Aorta (tissue), 5 donors: ENCODE data around the gene CCL2. TPM values are rescaled to one million over a fixed set of nuclear protein-coding genes. Genes with fewer than 3 reads are reported as not detected.
A peak's percentile ranks its signal among the peaks of the same experiment; 100 is the strongest.

Source experiments
- ATAC-seq: fragments of 200-7000 bp; cut with Tn5 transposase; one replicate; pipeline ENCODE4 v1.9.1; 2022; ENCODE audit warnings: moderate library complexity; ENCODE audit not compliant: low FRiP score
- DNase-seq, 2 donors: peaks; one replicate each; pipeline ENCODE4 v3.0.0-alpha.2; 2020
- H3K27ac ChIP-seq, 2 donors: one replicate each; pipeline ENCODE4 v1.5.1; 2013; ENCODE audit warnings: low read length in 2 of 2, mild to moderate bottlenecking in 2 of 2, moderate library complexity in 2 of 2, control low read depth in 1 of 2, inconsistent platforms in 1 of 2, low read depth in 1 of 2
- H3K27me3 ChIP-seq, 2 donors: one replicate each; pipeline ENCODE4 v1.6.1; 2013; ENCODE audit warnings: control low read depth in 1 of 2, low read length in 1 of 2, mild to moderate bottlenecking in 1 of 2, moderate library complexity in 1 of 2; ENCODE audit not compliant: insufficient read depth in 2 of 2, control insufficient read depth in 1 of 2
- H3K36me3 ChIP-seq, 2 donors: one replicate each; pipeline ENCODE4 v1.6.1; 2013; ENCODE audit warnings: control low read depth in 1 of 2, low read length in 1 of 2, mild to moderate bottlenecking in 1 of 2; ENCODE audit not compliant: insufficient read depth in 2 of 2, control insufficient read depth in 1 of 2
- H3K4me1 ChIP-seq, 2 donors: one replicate each; pipeline ENCODE4 v1.6.1; 2013; ENCODE audit warnings: low read length in 2 of 2, control low read depth in 1 of 2, mild to moderate bottlenecking in 1 of 2, moderate library complexity in 1 of 2; ENCODE audit not compliant: insufficient read depth in 2 of 2, control insufficient read depth in 1 of 2
- H3K4me3 ChIP-seq, 2 donors: one replicate each; pipeline ENCODE4 v1.5.1; 2013; ENCODE audit warnings: low read length in 2 of 2, control low read depth in 1 of 2, mild to moderate bottlenecking in 1 of 2
- H3K9me3 ChIP-seq: one replicate; pipeline ENCODE4 v1.6.1; 2013; ENCODE audit warnings: mild to moderate bottlenecking, low read length; ENCODE audit not compliant: control insufficient read depth
- WGBS, 2 donors: extraction: QIAGEN DNeasy Blood & Tissue Kit; methylation state at CpG; one replicate each; pipeline ENCODE4 v1.1.7; 2013; 5-methylcytosine and 5-hydroxymethylcytosine counted together
- intact Hi-C, 2 donors: fragments of 100-400 bp; cut with DNase I; formaldehyde crosslinking; loops; one replicate each; pipeline versions ENCODE4 v1.14.2 to v1.15.0; 2022
- polyA plus RNA-seq, 2 donors: library from polyadenylated mRNA; stranded (reverse); fragments of 200-250 nt; gene quantifications; one replicate each; pipeline ENCODE4 v1.2.3, GENCODE V29; 2013
- total RNA-seq, 2 donors: library from RNA; stranded (reverse); fragmentation: NEBNext Ultra II Directional; extraction: Animal tissue kit (Norgen Biotek cat#: 25700); gene quantifications; one replicate each; pipeline ENCODE4 v1.2.1, GENCODE V29; 2021
- donor health status: healthy with polysubstance abuse.
- donor health status: Bipolar disorder and iron deficiency.
- donor health status: DM: no; HTN: no; CAD: no.
- donor health status: DM: no; HTN: no; CAD: no.
- donor health status: DM: yes; HTN: yes; CAD: no.

Gene CCL2
- total and polyA plus RNA-seq, 4 donors = 114 to 553 (median 218) TPM

DNA sequence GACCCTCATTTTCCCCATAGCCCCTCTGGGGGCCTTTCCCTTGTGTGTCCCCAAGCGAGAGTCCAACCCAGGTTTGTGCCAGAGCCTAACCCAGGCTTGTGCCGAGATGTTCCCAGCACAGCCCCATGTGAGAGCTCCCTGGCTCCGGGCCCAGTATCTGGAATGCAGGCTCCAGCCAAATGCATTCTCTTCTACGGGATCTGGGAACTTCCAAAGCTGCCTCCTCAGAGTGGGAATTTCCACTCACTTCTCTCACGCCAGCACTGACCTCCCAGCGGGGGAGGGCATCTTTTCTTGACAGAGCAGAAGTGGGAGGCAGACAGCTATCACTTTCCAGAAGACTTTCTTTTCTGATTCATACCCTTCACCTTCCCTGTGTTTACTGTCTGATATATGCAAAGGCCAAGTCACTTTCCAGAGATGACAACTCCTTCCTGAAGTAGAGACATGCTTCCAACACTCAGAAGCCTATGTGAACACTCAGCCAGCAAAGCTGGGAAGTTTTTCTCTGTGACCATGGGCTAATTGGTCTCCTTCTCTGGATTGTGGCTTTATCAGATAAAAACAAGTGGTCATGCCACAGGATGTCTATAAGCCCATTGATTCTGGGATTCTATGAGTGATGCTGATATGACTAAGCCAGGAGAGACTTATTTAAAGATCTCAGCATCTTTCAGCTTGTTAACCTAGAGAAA is 2.5 kb upstream of the CCL2 start:
- H3K4me3 ChIP-seq = no peak overlapping the region
- H3K4me1 ChIP-seq = peaks cover 18 to 41% of the 10 kb centered on the region in 2 donors
- intact Hi-C loops = loop anchor here in 1 of 2 donors (5.0 to 10.0 kb wide), 2 partner anchors 50 to 1428 kb away; no protein-coding TSS in a partner anchor
- ATAC-seq (peak; percentile 78), DNase-seq (peak; percentile 95 to 98)
- no peaks in the 10 kb centered on the region for H3K27me3 ChIP-seq
- H3K36me3 ChIP-seq = no peaks in the 10 kb centered on the region
- peak overlapping the region; percentile 95 to 98 for H3K27ac ChIP-seq
- 1 to 2% methylated on average over 6 of the region's 6 CpGs for WGBS, 2 donors
- no peaks in the 10 kb centered on the region for H3K9me3 ChIP-seq

DNA sequence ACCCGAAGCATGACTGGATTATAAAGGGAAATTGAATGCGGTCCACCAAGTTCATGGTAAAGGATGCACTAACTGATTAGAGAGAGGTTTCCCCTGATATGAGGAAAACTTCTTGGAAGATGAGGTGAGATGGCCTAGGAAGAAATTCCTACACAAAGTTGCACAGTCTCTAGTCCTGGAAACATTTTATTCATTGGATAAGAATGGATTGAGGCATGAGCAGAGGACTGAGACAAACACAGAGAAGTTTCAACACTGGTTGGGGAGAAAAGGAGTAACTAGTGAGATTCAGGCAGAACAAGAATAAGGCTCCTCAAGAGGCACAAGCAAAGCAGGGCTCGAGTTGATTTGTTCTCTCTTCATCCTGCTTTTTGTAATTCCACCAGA is 2.0 kb upstream of the CCL2 start:
- H3K9me3 ChIP-seq = no peaks in the 10 kb centered on the region
- WGBS, 2 donors = 68 to 70% methylated on average over 3 of the region's 3 CpGs
- intact Hi-C loops = loop anchor here in 1 of 2 donors (5.0 to 10.0 kb wide), 2 partner anchors 49 to 1428 kb away; no protein-coding TSS in a partner anchor
- ATAC-seq (no peak), DNase-seq (no peak)
- H3K27me3 ChIP-seq = no peaks in the 10 kb centered on the region
- H3K36me3 ChIP-seq = no peaks in the 10 kb centered on the region
- peaks cover 18 to 41% of the 10 kb centered on the region in 2 donors for H3K4me1 ChIP-seq
- no peak overlapping the region for H3K4me3 ChIP-seq
- peak overlapping the region; percentile 95 to 98 for H3K27ac ChIP-seq

DNA sequence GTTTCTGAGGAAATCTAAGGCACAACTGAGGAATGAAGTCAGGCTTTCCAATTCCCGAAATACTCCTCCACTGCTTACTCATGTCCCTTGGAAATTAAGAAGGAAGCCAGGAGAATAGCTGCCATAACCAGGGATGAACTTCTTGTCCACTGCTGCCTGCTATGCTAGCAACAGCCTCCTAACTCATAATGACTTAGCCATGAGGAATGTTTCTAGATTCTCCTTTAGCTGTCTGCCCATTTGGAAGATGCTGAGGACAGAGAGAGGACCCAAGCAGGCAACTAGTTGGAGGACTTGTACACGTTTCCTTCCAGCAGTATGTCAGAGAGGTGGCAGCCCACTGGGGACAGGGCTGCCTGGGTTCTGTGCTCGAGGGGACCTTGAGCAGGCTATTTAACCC is 939 bp upstream of the CCL2 start:
- no peaks in the 10 kb centered on the region for H3K36me3 ChIP-seq
- no peaks in the 10 kb centered on the region for H3K27me3 ChIP-seq
- DNase-seq (no peak), ATAC-seq (peak; percentile 81)
- 6 to 7% methylated on average over 3 of the region's 3 CpGs for WGBS, 2 donors
- peaks cover 16 to 37% of the 10 kb centered on the region in 2 donors for H3K4me1 ChIP-seq
- H3K9me3 ChIP-seq = no peaks in the 10 kb centered on the region
- no peak overlapping the region for H3K4me3 ChIP-seq
- intact Hi-C loops = loop anchor here in 1 of 2 donors (5.0 to 10.0 kb wide), 2 partner anchors 48 to 1429 kb away; no protein-coding TSS in a partner anchor
- peak overlapping the region; percentile 95 to 98 for H3K27ac ChIP-seq

DNA sequence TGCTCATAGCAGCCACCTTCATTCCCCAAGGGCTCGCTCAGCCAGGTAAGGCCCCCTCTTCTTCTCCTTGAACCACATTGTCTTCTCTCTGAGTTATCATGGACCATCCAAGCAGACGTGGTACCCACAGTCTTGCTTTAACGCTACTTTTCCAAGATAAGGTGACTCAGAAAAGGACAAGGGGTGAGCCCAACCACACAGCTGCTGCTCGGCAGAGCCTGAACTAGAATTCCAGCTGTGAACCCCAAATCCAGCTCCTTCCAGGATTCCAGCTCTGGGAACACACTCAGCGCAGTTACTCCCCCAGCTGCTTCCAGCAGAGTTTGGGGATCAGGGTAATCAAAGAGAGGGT is 272 bp downstream of the CCL2 start:
- peak overlapping the region in 1 of 2 donors; percentile 98 for H3K27ac ChIP-seq
- DNase-seq (no peak), ATAC-seq (peak; percentile 14)
- H3K4me3 ChIP-seq = peak overlapping the region; percentile 27 to 32
- WGBS, 2 donors = 23 to 25% methylated on average over 5 of the region's 5 CpGs
- peaks cover 10 to 30% of the 10 kb centered on the region in 2 donors for H3K4me1 ChIP-seq
- intact Hi-C loops = loop anchor here in 1 of 2 donors (10.0 kb wide), 1 partner anchor 1431 kb away; no protein-coding TSS in a partner anchor
- H3K27me3 ChIP-seq = no peaks in the 10 kb centered on the region
- no peaks in the 10 kb centered on the region for H3K9me3 ChIP-seq
- H3K36me3 ChIP-seq = no peaks in the 10 kb centered on the region

DNA sequence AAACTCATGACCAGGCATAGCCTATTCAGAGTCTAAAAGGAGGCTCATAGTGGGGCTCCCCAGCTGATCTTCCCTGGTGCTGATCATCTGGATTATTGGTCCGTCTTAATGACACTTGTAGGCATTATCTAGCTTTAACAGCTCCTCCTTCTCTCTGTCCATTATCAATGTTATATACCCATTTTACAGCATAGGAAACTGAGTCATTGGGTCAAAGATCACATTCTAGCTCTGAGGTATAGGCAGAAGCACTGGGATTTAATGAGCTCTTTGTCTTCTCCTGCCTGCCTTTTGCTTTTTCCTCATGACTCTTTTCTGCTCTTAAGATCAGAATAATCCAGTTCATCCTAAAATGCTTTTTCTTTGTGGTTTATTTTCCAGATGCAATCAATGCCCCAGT is 756 bp downstream of the CCL2 start:
- no peaks in the 10 kb centered on the region for H3K27me3 ChIP-seq
- ATAC-seq (no peak), DNase-seq (no peak)
- H3K36me3 ChIP-seq = no peaks in the 10 kb centered on the region
- intact Hi-C loops = loop anchor here in 1 of 2 donors (10.0 kb wide), 1 partner anchor 1431 kb away; no protein-coding TSS in a partner anchor
- no peaks in the 10 kb centered on the region for H3K9me3 ChIP-seq
- peak overlapping the region in 1 of 2 donors; percentile 98 for H3K27ac ChIP-seq
- H3K4me1 ChIP-seq = peaks cover 10 to 28% of the 10 kb centered on the region in 2 donors
- WGBS, 2 donors = 77 to 81% methylated on average over 1 of the region's 1 CpG
- H3K4me3 ChIP-seq = peak overlapping the region; percentile 27 to 32

DNA sequence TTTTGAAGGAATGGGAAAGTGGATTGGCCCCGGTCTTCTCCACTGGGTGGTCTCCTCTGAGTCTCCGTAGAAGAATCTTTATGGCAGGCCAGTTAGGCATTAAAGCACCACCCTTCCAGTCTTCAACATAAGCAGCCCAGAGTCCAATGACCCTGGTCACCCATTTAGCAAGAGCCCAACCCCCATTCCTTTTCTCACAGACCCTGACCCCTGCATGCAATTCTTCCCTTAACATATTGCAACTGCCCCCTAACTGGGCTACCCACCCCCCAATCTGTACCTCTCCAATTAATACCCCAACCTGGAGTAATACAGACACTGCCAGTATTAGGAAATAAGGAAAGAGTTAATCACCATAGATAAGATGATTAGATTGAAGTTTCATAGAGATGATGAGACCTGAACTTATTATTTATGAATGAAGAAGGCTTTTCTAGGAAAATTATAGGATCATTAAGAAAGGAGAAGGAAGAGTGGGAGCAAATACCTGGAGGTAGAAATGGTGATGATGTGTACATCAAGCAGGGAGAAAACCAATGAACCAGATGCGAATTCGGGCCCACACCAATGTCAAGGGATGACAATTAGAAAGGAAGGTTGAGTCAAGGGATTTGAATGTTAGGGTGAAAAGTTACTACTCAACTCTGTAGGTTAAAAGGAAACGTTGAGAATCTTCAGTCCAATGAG is 2.4 kb downstream of the CCL2 start:
- intact Hi-C loops = loop anchor here in 1 of 2 donors (10.0 kb wide), 1 partner anchor 1433 kb away; no protein-coding TSS in a partner anchor
- no peaks in the 10 kb centered on the region for H3K36me3 ChIP-seq
- H3K27ac ChIP-seq = no peak overlapping the region
- no peaks in the 10 kb centered on the region for H3K27me3 ChIP-seq
- H3K9me3 ChIP-seq = no peaks in the 10 kb centered on the region
- peaks cover 2 to 15% of the 10 kb centered on the region in 2 donors for H3K4me1 ChIP-seq
- H3K4me3 ChIP-seq = no peak overlapping the region
- DNase-seq (no peak), ATAC-seq (no peak)
- WGBS, 2 donors = 90% methylated on average over 5 of the region's 5 CpGs

DNA sequence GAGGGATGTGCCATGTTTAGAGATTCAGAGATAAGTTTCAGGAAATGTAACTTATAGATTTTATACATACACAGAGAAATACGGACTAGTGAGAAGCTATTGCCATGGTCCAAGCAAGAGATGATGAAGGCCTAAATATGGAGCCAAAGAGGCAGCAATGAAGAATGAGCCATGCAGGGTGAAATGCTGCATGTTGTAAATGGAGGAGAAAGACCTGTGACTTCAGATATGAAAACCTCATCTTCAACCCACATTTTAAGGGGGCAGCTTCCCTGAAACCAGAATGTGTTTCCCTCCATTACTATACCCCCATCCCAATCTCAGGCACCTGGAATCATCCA is 2.9 kb downstream of the CCL2 start:
- H3K4me1 ChIP-seq = peaks cover 2 to 11% of the 10 kb centered on the region in 2 donors
- intact Hi-C loops = loop anchor here in 1 of 2 donors (10.0 kb wide), 1 partner anchor 1433 kb away; no protein-coding TSS in a partner anchor
- no peak for ATAC-seq
- no peak for DNase-seq
- H3K9me3 ChIP-seq = no peaks in the 10 kb centered on the region
- H3K27me3 ChIP-seq = no peaks in the 10 kb centered on the region
- H3K36me3 ChIP-seq = no peaks in the 10 kb centered on the region
- no peak overlapping the region for H3K4me3 ChIP-seq
- no peak overlapping the region for H3K27ac ChIP-seq
- 78 to 81% methylated on average over 1 of the region's 1 CpG for WGBS, 2 donors

DNA sequence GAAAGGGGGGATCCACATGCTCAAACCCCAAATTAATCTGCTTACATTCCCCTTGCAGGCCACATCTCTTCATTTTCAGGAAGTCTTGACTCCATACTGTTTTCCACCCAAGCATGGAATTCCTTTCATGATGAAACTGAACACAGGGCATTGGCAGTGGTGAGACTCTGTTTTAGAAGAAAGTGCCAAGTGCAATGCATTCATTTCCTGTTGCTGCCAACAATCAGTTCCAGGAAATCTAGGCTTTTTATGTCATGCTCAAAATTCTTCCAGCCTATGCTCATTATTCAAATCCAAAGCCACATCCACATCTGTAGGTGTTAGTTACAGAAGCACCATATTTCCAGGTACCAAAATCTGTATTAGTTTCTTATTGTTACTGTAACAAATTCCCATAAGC is 4.1 kb downstream of the CCL2 start:
- Histone ChIP-seq H3K27me3 (no peaks in the 10 kb centered on the region), H3K4me3 (no peak overlapping the region), H3K27ac (peak overlapping the region in 1 of 2 donors; percentile 7), H3K4me1 (peaks cover 2 to 4% of the 10 kb centered on the region in 2 donors), H3K36me3 (no peaks in the 10 kb centered on the region), H3K9me3 (no peaks in the 10 kb centered on the region)
- ATAC-seq = no peak
- intact Hi-C loops = loop anchor here in 1 of 2 donors (10.0 kb wide), 1 partner anchor 1434 kb away; no protein-coding TSS in a partner anchor
- no peak for DNase-seq
